Lung (tissue), 12 donors: ENCODE data around the gene ZDHHC8. TPM values are rescaled to one million over a fixed set of nuclear protein-coding genes. Genes with fewer than 3 reads are reported as not detected.

Experiments used
- ATAC-seq: fragments of 200-7000 bp; cut with Tn5 transposase; one replicate; pipeline ENCODE4 v1.9.1; 2020; ENCODE audit warnings: moderate number of reproducible peaks; ENCODE audit not compliant: insufficient read depth, low FRiP score
- DNase-seq, 3 donors: peaks; one replicate each; pipeline ENCODE4 v3.0.0-alpha.2; 2013 to 2017
- H3K27ac ChIP-seq, 2 donors: one replicate each; pipeline ENCODE4 v1.5.1; 2013; ENCODE audit warnings: mild to moderate bottlenecking in 2 of 2, moderate library complexity in 2 of 2, control low read depth in 1 of 2, inconsistent platforms in 1 of 2, low read depth in 1 of 2, low read length in 1 of 2
- H3K27me3 ChIP-seq, 3 donors: one replicate each; pipeline ENCODE4 v1.5.1; 2013; ENCODE audit warnings: low read length in 2 of 3; ENCODE audit not compliant: control insufficient read depth in 3 of 3, insufficient read depth in 3 of 3
- H3K36me3 ChIP-seq, 4 donors: one replicate each; pipeline ENCODE4 v1.5.1; 2013; ENCODE audit warnings: low read length in 4 of 4, mild to moderate bottlenecking in 1 of 4, moderate library complexity in 1 of 4; ENCODE audit not compliant: control insufficient read depth in 4 of 4, insufficient read depth in 4 of 4
- H3K4me1 ChIP-seq, 5 donors: one replicate each; pipeline ENCODE4 v1.5.1; 2013; ENCODE audit warnings: low read length in 5 of 5, mild to moderate bottlenecking in 2 of 5, moderate library complexity in 1 of 5; ENCODE audit not compliant: control insufficient read depth in 5 of 5, insufficient read depth in 5 of 5
- H3K4me3 ChIP-seq: one replicate; pipeline ENCODE4 v1.5.1; 2013; ENCODE audit warnings: mild to moderate bottlenecking, control low read depth, moderate library complexity
- H3K9ac ChIP-seq, 2 donors: one replicate each; pipeline ENCODE4 v1.5.1; 2013; ENCODE audit warnings: low read length in 2 of 2, control low read depth in 1 of 2; ENCODE audit not compliant: insufficient read depth in 1 of 2
- H3K9me3 ChIP-seq, 4 donors: one replicate each; pipeline ENCODE4 v1.5.1; 2013; ENCODE audit warnings: low read length in 3 of 4, mild to moderate bottlenecking in 1 of 4, moderate library complexity in 1 of 4; ENCODE audit not compliant: control insufficient read depth in 4 of 4, insufficient read depth in 3 of 4
- CTCF ChIP-seq: IDR thresholded peaks from 2 replicates; pipeline ENCODE4 v1.5.1; 2012; ENCODE audit warnings: mild to moderate bottlenecking; ENCODE audit errors: control extremely low read depth, extremely low read depth
- WGBS, 2 donors: extraction: QIAGEN DNeasy Blood & Tissue Kit; methylation state at CpG; one replicate each; pipeline ENCODE4 v1.1.7; 2013; 5-methylcytosine and 5-hydroxymethylcytosine counted together
- polyA plus RNA-seq, 2 donors: library from polyadenylated mRNA; stranded (reverse); fragments of 200-250 nt; gene quantifications; one replicate each; pipeline ENCODE4 v1.2.1, GENCODE V29; 2013
- total RNA-seq, 2 donors: library from RNA; depleted of rRNA in 1 of 2; stranded (reverse); fragments of >200 nt in 1 of 2; gene quantifications; one replicate each; pipeline ENCODE4 v1.2.1, GENCODE V29; 2014 to 2021
- donor health status: control.
- donor health status: control.
- donor health status: Bipolar disorder and iron deficiency.
- donor health status: healthy.
- donor health status: DM: yes; HTN: yes; CAD: no.

The ZDHHC8 gene
- total and polyA plus RNA-seq, 4 donors: 28.4 to 75.1 (median 35.5) TPM

- Histone ChIP-seq H3K4me1 (no peaks in the 10 kb centered on the region), H3K27ac (no peak overlapping the region), H3K27me3 (no peaks in the 10 kb centered on the region), H3K9me3 (no peaks in the 10 kb centered on the region), H3K36me3 (no peaks in the 10 kb centered on the region), H3K4me3 (no peak overlapping the region), H3K9ac (no peak overlapping the region)
- ATAC-seq: no peak
- WGBS, 2 donors: 78 to 82% methylated on average over 8 to 10 of the region's 10 CpGs
- DNase-seq: no peak
- TF ChIP-seq CTCF: no peak
Observed at GRCh38 chr22:20160041-20160440, 28.4 kb downstream of the ZDHHC8 start.

- no peak overlapping the region for H3K27ac ChIP-seq
- DNase-seq: peak in 1 of 3 donors; percentile 28
- H3K4me3 ChIP-seq: no peak overlapping the region
- no peaks in the 10 kb centered on the region for H3K36me3 ChIP-seq
- no peaks in the 10 kb centered on the region for H3K27me3 ChIP-seq
- H3K9ac ChIP-seq: no peak overlapping the region
- no peak for ATAC-seq
- H3K9me3 ChIP-seq: peaks cover 0 to 2% (median 0%) of the 10 kb centered on the region in 4 donors
- no peak for TF ChIP-seq CTCF
- H3K4me1 ChIP-seq: no peaks in the 10 kb centered on the region
- 72 to 79% methylated on average over 11 of the region's 11 CpGs for WGBS, 2 donors
Observed at GRCh38 chr22:20164863-20165262, 33.3 kb downstream of the ZDHHC8 start.

GRCh38 chr22:20165421-20165820 lies 33.8 kb downstream of the ZDHHC8 start:
- Histone ChIP-seq H3K4me1 (no peaks in the 10 kb centered on the region), H3K4me3 (no peak overlapping the region), H3K36me3 (no peaks in the 10 kb centered on the region), H3K9ac (no peak overlapping the region), H3K9me3 (peaks cover 0 to 2% (median 0%) of the 10 kb centered on the region in 4 donors), H3K27me3 (no peaks in the 10 kb centered on the region), H3K27ac (no peak overlapping the region)
- DNase-seq (no peak), ATAC-seq (no peak)
- 92% methylated on average over 12 of the region's 12 CpGs for WGBS, 2 donors
- TF ChIP-seq CTCF: no peak

DNA sequence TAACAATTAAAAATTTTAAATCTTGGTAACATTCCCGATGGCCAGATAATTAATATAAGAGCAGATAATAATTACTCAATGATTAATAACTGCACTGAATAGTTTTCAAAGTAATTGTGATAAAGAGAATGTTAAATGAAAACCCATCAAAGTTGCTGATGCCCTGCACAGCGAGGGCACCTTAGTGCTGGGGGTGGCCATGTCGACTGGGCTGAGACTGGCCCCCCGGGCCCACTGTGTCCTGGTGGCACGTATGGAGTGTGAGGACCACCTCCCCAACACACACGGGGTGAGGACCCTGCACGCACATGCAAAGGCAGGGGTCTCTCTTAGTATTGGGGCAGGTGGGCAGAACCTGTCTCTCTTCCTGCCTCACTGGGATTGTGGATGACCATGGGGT lies 34.3 kb downstream of the ZDHHC8 start:
- Histone ChIP-seq H3K9me3 (peaks cover 0 to 2% (median 0%) of the 10 kb centered on the region in 4 donors), H3K27ac (no peak overlapping the region), H3K4me1 (no peaks in the 10 kb centered on the region), H3K4me3 (no peak overlapping the region), H3K36me3 (no peaks in the 10 kb centered on the region), H3K9ac (no peak overlapping the region), H3K27me3 (no peaks in the 10 kb centered on the region)
- DNase-seq: no peak
- no peak for TF ChIP-seq CTCF
- WGBS, 2 donors: 86 to 88% methylated on average over 7 of the region's 7 CpGs
- no peak for ATAC-seq
